ENCODE results near the gene TTLL7. TPM values are rescaled to one million over a fixed set of nuclear protein-coding genes. Genes with fewer than 3 reads are reported as not detected.

TTLL7 gene
- total and polyA plus RNA-seq, 9 of the 15 experiments (the other 6 are each of a cell fraction or from before 2014, with no cell fraction given) = 0.63 to 2.6 (median 1.7) TPM

DNA sequence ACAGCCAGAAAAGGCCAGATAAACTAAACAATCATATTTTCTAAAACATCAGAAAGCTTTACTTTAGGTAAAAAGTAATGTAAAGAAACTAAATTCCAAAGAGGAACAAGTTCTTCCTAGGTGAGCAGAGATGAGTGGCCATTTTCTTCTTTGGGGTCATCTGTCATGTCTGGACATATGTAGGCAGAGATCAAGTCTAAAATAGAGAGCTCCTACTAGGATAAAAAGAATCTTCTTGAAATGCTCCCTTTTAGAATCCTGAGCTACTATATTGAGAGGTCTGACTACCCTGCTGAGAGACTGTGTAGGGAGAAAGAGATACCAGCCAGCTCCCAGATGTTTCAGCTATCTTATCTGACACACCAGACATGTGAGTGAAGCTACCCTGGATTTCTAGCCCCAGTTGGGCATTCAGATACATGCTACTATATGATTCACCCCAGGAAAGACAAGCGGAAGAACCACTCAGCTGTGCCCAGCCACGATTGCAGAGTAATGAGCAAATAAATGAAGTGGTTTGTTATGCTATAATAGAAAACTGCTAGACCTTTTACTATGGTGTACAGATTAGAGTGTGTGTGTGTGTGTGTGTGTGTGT lies 80.1 kb downstream of the TTLL7 start (continued):
- no peak for TF ChIP-seq RBM34 (IDR thresholded peaks at IDR 0.05; ENCODE audit: borderline replicate concordance, insufficient read depth, low read length)
- TF ChIP-seq BMI1 (IDR thresholded peaks at IDR 0.05; ENCODE audit: low read length) = no peak
- peak; percentile 86 for TF ChIP-seq ETV1 (tag; conservative IDR thresholded peaks at IDR 0.05; ENCODE audit: low read depth)
- TF ChIP-seq JUND (IDR thresholded peaks at IDR 0.05; ENCODE audit: borderline replicate concordance, low read depth, low read length) = peak; percentile 91
- peak; percentile 81; the same call in 2 of the 3 replicates for TF ChIP-seq JUND (tag; IDR thresholded peaks at IDR 0.05; ENCODE audit: borderline replicate concordance, low read depth, low read length)
- TF ChIP-seq HBP1 (CRISPR knock-in tag; IDR thresholded peaks at IDR 0.05) = peak; percentile 85; the same call in 1 of the 2 replicates
- TF ChIP-seq BCOR (IDR thresholded peaks at IDR 0.05) = peak; percentile 77; the same call in 1 of the 2 replicates
- no peak for TF ChIP-seq NFE2L1 (tag; IDR thresholded peaks at IDR 0.05; ENCODE audit: borderline replicate concordance, low read depth)
- TF ChIP-seq SMARCA4 (IDR thresholded peaks at IDR 0.05) = peak; percentile 98
- TF ChIP-seq CBX2 (IDR thresholded peaks at IDR 0.05; ENCODE audit: insufficient read depth, low read length, poor library complexity, severe bottlenecking) = no peak
- peak; percentile 99 for TF ChIP-seq TAL1 (IDR thresholded peaks at IDR 0.05)
- TF ChIP-seq HDAC1 (IDR thresholded peaks at IDR 0.05) = peak; percentile 68 to 92; a peak in 3 of 4 replicates
- TF ChIP-seq, protein P1, sequence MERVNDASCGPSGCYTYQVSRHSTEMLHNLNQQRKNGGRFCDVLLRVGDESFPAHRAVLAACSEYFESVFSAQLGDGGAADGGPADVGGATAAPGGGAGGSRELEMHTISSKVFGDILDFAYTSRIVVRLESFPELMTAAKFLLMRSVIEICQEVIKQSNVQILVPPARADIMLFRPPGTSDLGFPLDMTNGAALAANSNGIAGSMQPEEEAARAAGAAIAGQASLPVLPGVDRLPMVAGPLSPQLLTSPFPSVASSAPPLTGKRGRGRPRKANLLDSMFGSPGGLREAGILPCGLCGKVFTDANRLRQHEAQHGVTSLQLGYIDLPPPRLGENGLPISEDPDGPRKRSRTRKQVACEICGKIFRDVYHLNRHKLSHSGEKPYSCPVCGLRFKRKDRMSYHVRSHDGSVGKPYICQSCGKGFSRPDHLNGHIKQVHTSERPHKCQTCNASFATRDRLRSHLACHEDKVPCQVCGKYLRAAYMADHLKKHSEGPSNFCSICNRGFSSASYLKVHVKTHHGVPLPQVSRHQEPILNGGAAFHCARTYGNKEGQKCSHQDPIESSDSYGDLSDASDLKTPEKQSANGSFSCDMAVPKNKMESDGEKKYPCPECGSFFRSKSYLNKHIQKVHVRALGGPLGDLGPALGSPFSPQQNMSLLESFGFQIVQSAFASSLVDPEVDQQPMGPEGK (CRISPR knock-in tag; IDR thresholded peaks at IDR 0.05; ENCODE audit: borderline replicate concordance) = no peak
- TF ChIP-seq ASH1L (IDR thresholded peaks at IDR 0.05; ENCODE audit: borderline replicate concordance, low read depth, partially characterized antibody) = no peak
- TF ChIP-seq CSDE1 (IDR thresholded peaks at IDR 0.05) = no peak
- peak; percentile 77 for TF ChIP-seq EHMT2 (IDR thresholded peaks at IDR 0.05)
- no peak for TF ChIP-seq SRF (CRISPR knock-in tag; IDR thresholded peaks at IDR 0.05)
- no peak for TF ChIP-seq ZNF780A (CRISPR knock-in tag; IDR thresholded peaks at IDR 0.05)
- TF ChIP-seq MBD2 (IDR thresholded peaks at IDR 0.05; ENCODE audit: borderline replicate concordance, low read depth) = peak; percentile 73
- TF ChIP-seq ZNF785 (CRISPR knock-in tag; IDR thresholded peaks at IDR 0.05) = no peak
- peak; percentile 99 for TF ChIP-seq CBFA2T2 (conservative IDR thresholded peaks at IDR 0.05)
- TF ChIP-seq XRCC4 (IDR thresholded peaks at IDR 0.05; ENCODE audit: extremely low read depth, insufficient read depth, insufficient read length) = no peak
- peak; percentile 97 for TF ChIP-seq CC2D1A (IDR thresholded peaks at IDR 0.05)
- TF ChIP-seq CBFA2T3 (IDR thresholded peaks at IDR 0.05) = peak; percentile 100
- TF ChIP-seq RCOR1 (IDR thresholded peaks at IDR 0.05; ENCODE audit: borderline replicate concordance in 1 of 2, low read depth in 2 of 2, low read length in 2 of 2) = peak; percentile 93 to 95
- TF ChIP-seq MCM2 (IDR thresholded peaks at IDR 0.05; ENCODE audit: low read depth) = no peak
- TF ChIP-seq, protein P2, sequence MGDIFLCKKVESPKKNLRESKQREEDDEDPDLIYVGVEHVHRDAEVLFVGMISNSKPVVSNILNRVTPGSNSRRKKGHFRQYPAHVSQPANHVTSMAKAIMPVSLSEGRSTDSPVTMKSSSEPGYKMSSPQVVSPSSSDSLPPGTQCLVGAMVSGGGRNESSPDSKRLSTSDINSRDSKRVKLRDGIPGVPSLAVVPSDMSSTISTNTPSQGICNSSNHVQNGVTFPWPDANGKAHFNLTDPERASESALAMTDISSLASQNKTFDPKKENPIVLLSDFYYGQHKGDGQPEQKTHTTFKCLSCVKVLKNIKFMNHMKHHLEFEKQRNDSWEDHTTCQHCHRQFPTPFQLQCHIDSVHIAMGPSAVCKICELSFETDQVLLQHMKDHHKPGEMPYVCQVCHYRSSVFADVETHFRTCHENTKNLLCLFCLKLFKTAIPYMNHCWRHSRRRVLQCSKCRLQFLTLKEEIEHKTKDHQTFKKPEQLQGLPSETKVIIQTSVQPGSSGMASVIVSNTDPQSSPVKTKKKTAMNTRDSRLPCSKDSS (IDR thresholded peaks at IDR 0.05; ENCODE audit: low read depth, partially characterized antibody) = no peak
